ENCODE data around the gene ABLIM1.

The ABLIM1 gene

GRCh38 chr10:114392112-114392835, 265.8 kb downstream of the ABLIM1 start:
- H3K4me3 ChIP-seq: no peak overlapping the region
- no peak overlapping the region for H3K27ac ChIP-seq

GRCh38 chr10:114391599-114391998, 266.5 kb downstream of the ABLIM1 start:
- H3K27ac ChIP-seq: no peak overlapping the region
- H3K4me3 ChIP-seq: no peak overlapping the region

- Histone ChIP-seq H3K27ac (no peak overlapping the region), H3K4me3 (no peak overlapping the region)
Measured at GRCh38 chr10:114389426-114389825, 268.6 kb downstream of the ABLIM1 start.

GRCh38 chr10:114388275-114388674, 269.8 kb downstream of the ABLIM1 start:
- Histone ChIP-seq H3K27ac (no peak overlapping the region), H3K4me3 (no peak overlapping the region)

GRCh38 chr10:114387784-114388183, 270.3 kb downstream of the ABLIM1 start:
- H3K4me3 ChIP-seq: no peak overlapping the region
- H3K27ac ChIP-seq: no peak overlapping the region

- Histone ChIP-seq H3K27ac (no peak overlapping the region), H3K4me3 (no peak overlapping the region)
Measured at GRCh38 chr10:114386452-114386851, 271.6 kb downstream of the ABLIM1 start.

- Histone ChIP-seq H3K4me3 (no peak overlapping the region), H3K27ac (no peak overlapping the region)
Measured at GRCh38 chr10:114385557-114385956, 272.5 kb downstream of the ABLIM1 start.

- Histone ChIP-seq H3K4me3 (no peak overlapping the region), H3K27ac (no peak overlapping the region)
Measured at GRCh38 chr10:114384601-114385000, 273.5 kb downstream of the ABLIM1 start.

- Histone ChIP-seq H3K27ac (no peak overlapping the region), H3K4me3 (no peak overlapping the region)
Measured at GRCh38 chr10:114384181-114384580, 273.9 kb downstream of the ABLIM1 start.

Data from skin epidermis (tissue), 12 donors.